D721Med (cell line): ENCODE measurements around the gene MET.

ENCODE experiments used
- DNase-seq: peaks from one replicate; pipeline ENCODE4 v3.0.0; 2011; ENCODE audit warnings: low spot score; ENCODE audit not compliant: insufficient read length
- FAIRE-seq: peaks from 2 replicates; lab custom pipeline; 2011; peaks lifted over from hg19 to GRCh38; lab: Jason Lieb, UNC
- TF ChIP-seq, protein P1 (sequence below): IDR thresholded peaks from 2 replicates; pipeline ENCODE4 v1.5.1; 2012; ENCODE audit warnings: mild to moderate bottlenecking, control low read depth; ENCODE audit not compliant: insufficient read depth; ENCODE audit errors: missing control alignments

MET gene

DNA sequence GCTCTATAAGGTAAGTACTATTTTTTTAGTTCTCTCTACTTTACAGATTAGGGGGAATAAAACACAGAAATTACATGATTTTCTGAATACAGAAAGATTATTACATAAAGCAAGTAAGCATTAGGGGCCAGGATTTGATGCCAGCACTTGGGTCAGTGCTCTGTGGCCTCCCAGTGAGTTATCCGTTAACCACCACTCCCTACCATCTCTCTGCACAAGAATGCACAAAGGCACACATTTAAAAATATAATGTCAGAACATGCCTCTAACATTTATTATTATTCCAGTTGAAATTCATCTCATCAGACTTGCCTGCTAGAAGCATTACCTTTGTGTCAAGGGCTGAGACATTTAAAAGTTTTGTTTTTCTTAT is 59.0 kb downstream of the MET start:
- FAIRE-seq: no peak

DNA sequence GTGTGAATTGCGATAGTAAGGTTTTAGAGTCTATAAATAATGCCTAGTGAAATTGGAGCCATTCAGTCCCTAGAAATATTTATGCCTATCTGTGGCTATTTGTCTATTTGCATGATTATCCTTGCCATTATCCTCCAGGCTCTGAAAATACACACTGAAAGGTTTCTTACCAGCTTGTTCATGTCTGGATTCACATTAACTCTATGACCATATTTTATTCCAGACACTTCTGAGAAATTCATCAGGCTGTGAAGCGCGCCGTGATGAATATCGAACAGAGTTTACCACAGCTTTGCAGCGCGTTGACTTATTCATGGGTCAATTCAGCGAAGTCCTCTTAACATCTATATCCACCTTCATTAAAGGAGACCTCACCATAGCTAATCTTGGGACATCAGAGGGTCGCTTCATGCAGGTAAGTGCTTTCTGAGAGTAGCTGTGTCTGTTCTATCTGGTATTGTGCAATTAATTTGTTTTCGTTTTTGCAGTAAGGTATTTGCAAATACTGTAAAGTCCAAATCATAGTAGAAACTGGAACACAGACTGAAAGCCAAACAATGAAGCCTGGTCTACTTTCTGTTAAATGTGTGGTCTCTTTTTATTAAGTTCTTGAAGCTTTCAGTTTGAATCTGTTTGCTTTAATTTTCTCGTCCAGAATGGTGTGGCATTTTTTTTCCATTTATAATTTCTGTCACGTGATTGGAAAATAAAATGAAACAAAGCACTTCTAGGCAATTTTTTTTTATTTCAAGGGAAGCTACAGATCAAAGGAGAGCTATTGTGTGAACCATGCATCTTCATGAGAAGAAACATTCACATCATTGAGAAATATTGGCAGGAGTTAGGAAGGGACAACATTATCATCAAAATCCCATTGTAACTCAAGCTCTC is 59.7 kb downstream of the MET start:
- TF ChIP-seq, protein P1, sequence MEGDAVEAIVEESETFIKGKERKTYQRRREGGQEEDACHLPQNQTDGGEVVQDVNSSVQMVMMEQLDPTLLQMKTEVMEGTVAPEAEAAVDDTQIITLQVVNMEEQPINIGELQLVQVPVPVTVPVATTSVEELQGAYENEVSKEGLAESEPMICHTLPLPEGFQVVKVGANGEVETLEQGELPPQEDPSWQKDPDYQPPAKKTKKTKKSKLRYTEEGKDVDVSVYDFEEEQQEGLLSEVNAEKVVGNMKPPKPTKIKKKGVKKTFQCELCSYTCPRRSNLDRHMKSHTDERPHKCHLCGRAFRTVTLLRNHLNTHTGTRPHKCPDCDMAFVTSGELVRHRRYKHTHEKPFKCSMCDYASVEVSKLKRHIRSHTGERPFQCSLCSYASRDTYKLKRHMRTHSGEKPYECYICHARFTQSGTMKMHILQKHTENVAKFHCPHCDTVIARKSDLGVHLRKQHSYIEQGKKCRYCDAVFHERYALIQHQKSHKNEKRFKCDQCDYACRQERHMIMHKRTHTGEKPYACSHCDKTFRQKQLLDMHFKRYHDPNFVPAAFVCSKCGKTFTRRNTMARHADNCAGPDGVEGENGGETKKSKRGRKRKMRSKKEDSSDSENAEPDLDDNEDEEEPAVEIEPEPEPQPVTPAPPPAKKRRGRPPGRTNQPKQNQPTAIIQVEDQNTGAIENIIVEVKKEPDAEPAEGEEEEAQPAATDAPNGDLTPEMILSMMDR: no peak
- FAIRE-seq (no peak), DNase-seq (no peak)

More for the DNA sequence above, 59.0 kb downstream of the MET start:
- no peak for DNase-seq
- TF ChIP-seq, protein P1: no peak

DNA sequence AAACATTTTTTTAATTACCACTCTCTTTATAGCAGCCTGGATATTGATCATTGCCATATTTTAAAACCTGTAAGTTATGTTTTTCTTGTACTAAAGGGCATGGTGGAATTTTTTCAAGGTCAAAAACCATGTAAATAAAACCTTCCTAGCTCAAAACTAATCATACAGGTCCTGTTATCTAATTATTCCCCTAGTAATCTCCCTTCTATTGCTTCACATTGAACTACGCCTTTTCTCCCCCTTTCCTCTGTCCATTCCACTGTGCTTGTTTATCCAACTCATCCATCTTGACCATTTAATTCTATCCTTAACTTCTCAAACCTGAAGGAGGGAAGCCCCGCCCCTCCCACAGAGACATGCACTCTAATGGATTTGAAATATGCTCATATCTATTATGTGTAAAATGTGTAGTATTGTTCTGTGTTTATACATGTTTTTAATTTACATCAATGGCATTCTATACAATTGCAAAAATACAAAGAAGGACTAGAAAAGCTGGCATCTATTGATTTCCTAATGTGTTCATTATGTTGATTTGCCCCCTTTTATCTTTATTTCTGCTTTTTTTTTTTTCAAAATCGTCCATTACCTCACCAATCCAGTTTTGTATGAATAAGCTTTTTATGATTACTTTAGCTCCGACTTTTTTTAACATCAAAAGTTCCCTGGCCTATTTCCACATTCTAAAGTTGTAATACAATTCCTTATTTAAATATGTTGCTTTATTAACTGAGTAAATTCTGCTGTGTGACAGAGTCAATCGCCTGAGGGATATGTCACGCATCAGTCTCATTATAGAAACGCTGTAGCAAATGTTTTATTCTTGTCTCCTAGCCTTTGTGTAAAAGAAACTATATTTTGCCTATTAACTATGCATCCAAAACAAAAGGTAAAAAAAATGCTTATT is 61.0 kb downstream of the MET start:
- TF ChIP-seq, protein P1: no peak
- no peak for FAIRE-seq

DNA sequence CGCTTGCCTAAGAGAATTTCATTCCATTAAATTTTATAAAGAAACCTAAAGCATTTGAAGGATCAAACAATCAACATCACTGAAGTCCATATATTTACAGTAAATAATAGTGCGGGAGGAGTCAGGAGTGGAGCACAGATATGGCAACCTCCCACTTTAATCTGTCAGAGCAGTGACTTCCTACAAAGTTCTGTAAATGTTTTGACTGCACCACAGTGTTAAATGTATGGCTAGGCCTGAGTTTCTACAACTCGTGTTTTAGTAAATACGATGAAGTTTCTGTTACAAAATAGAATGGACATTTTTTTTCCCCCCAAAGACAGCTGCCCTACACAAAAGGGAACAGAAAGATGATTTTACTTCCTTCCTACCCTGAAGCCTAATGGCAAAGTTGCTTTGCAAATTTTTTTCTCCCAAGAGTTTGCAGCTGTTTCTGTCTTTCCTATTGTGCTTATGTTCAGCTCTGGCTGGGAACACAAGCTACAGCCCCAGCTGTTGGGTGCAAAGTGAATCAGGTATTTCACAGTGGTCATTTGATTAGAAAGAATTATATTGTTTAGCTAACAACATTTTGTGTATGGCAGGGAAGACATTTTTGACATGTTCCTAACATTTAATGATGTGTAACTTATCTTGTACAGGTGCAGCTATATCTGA is 62.1 kb downstream of the MET start:
- no peak for FAIRE-seq
- no peak for DNase-seq
- TF ChIP-seq, protein P1: no peak

More for the DNA sequence above, 61.0 kb downstream of the MET start:
- no peak for DNase-seq

DNA sequence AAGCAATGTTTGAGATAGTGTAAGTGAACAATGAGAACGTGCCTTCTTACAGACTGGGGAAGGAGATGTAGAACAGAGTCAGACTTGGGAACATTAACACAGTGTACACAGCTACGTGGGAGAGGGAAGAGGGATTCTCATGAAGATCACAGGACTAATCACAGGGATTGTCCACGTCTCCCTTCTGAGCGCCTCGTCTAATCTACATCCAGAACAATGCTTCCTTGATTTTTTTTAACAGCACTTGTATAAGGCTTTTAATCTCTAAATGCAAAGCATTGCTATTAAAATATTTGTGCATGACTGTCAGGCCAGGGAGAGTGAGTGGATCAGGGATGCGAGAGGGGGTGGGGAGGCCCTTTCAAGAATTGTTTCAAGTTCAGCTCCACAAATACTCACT is 62.7 kb downstream of the MET start:
- TF ChIP-seq, protein P1: no peak
- DNase-seq: no peak
- FAIRE-seq: no peak

DNA sequence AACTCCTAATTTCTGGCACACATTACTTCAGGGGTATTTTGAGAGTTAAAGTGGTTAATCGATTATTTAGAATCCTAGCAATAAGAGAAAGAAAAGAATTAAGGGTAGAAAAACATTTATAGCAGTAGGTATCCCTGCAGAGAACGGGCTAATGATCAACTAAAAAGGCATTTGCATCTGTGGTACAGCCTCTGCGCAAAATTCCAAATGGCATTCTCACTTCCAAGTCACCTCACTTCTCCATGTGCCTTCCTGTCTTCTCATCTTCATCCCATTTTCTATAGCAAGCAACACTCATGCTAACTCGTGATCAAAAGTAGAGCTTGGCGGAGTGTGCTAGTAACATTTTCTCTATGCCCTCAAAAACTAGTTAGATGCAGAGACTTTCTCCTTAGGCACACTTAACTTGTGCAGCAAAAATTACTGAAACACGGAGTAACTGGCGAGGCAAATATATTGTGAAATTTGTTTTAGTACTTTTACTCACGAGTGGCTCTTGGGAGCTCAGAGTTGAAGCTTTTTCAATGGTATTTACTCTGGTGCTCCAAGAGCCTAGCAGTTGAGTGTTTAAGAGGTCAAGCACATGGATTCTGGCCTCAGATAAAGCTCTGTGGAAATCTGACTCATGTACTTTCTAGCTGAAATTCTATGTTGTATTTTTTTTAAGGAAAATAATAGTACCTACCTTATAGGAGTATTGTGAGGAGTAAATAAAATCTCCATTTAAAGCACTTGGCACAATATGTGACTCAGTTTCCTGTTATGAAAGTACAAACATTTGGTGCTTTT is 65.1 kb downstream of the MET start:
- TF ChIP-seq, protein P1: no peak
- FAIRE-seq (no peak), DNase-seq (no peak)
